H1 (cell line): ENCODE measurements around the gene CASP3. TPM values are rescaled to one million over a fixed set of nuclear protein-coding genes. Genes with fewer than 3 reads are reported as not detected.

ENCODE experiments used
- CTCF ChIA-PET: fragments of 300-600 bp; sonication (Branson Sonifier 250); formaldehyde crosslinking; loops from one replicate; lab custom pipeline; 2021; ENCODE audit not compliant: partially characterized antibody; lab: Charles Lee
- POLR2A ChIA-PET: fragments of 300-600 bp; sonication (Branson Sonifier 250); formaldehyde crosslinking; loops from one replicate; lab custom pipeline; 2021; ENCODE audit warnings: inconsistent platforms; ENCODE audit not compliant: partially characterized antibody; lab: Charles Lee
- DNase-seq, 2 experiments: peaks; one replicate each; pipeline versions ENCODE4 v3.0.0 to v3.0.0-alpha.2; 2010 to 2022; ENCODE audit warnings: low spot score in 2 of 2, low read depth in 1 of 2, mixed read lengths in 1 of 2
- FAIRE-seq: peaks from 2 replicates; lab custom pipeline; 2011; peaks lifted over from hg19 to GRCh38; lab: Jason Lieb, UNC
- H2AFZ ChIP-seq: 2 replicates; pipeline ENCODE4 v1.8.1; 2012; ENCODE audit warnings: low read length, inconsistent platforms
- H2AK5ac ChIP-seq: 2 replicates; pipeline ENCODE4 v1.6.1; 2013; ENCODE audit warnings: low read depth, low read length
- H2BK120ac ChIP-seq: replicated peaks from 2 replicates; pipeline ENCODE3; 2013; ENCODE audit warnings: low read depth, low read length, inconsistent platforms
- H2BK12ac ChIP-seq: 2 replicates; pipeline ENCODE4 v1.6.1; 2013; ENCODE audit warnings: low read depth, low read length
- H2BK15ac ChIP-seq: 2 replicates; pipeline ENCODE4 v1.6.1; 2013; ENCODE audit warnings: low read length
- H2BK20ac ChIP-seq: 2 replicates; pipeline ENCODE4 v1.6.1; 2013; ENCODE audit warnings: low read length
- H2BK5ac ChIP-seq: 2 replicates; pipeline ENCODE4 v1.6.1; 2013; ENCODE audit warnings: low read depth, low read length
- H3K14ac ChIP-seq: 2 replicates; pipeline ENCODE4 v1.6.1; 2013; ENCODE audit warnings: inconsistent platforms; ENCODE audit not compliant: insufficient read length
- H3K18ac ChIP-seq: 2 replicates; pipeline ENCODE4 v1.6.1; 2013; ENCODE audit warnings: low read length; ENCODE audit errors: extremely low read depth
- H3K23ac ChIP-seq: 2 replicates; pipeline ENCODE4 v1.6.1; 2013; ENCODE audit warnings: inconsistent platforms; ENCODE audit not compliant: insufficient read length
- H3K23me2 ChIP-seq: 2 replicates; pipeline ENCODE4 v1.6.1; 2013; ENCODE audit warnings: low read depth, low read length
- H3K27ac ChIP-seq: 2 replicates; pipeline ENCODE4 v1.6.1; 2011; ENCODE audit warnings: low read depth, low read length, inconsistent platforms
- H3K27me3 ChIP-seq, 4 experiments: replicated peaks in 1 of 4; 1 replicate in 1 of 4; 2 replicates in 3 of 4; pipeline versions ENCODE4 v1.6.1 to v1.8.1; 2011 to 2013; ENCODE audit warnings: low read length in 3 of 4, mild to moderate bottlenecking in 3 of 4, inconsistent platforms in 2 of 4, mixed read lengths in 2 of 4, moderate library complexity in 1 of 4; ENCODE audit not compliant: control insufficient read depth in 3 of 4, insufficient read depth in 3 of 4; ENCODE audit errors: extremely low read depth in 1 of 4
- H3K36me3 ChIP-seq, 4 experiments: 2 replicates each; pipeline versions ENCODE4 v1.6.1 to v1.8.1; 2011 to 2013; ENCODE audit warnings: mild to moderate bottlenecking in 4 of 4, low read length in 3 of 4, moderate library complexity in 2 of 4, control low read depth in 1 of 4, inconsistent platforms in 1 of 4; ENCODE audit not compliant: insufficient read depth in 4 of 4, control insufficient read depth in 2 of 4
- H3K4ac ChIP-seq: replicated peaks from 2 replicates; pipeline ENCODE3; 2013; ENCODE audit warnings: low read length, low read depth, mixed read lengths, inconsistent platforms; ENCODE audit not compliant: insufficient read length
- H3K4me1 ChIP-seq, 4 experiments: replicated peaks in 1 of 4; 1 replicate in 1 of 4; 2 replicates in 3 of 4; pipeline versions ENCODE4 v1.6.1 to v1.8.1; 2011 to 2013; ENCODE audit warnings: low read length in 3 of 4, inconsistent platforms in 2 of 4, mixed read lengths in 1 of 4; ENCODE audit not compliant: insufficient read depth in 4 of 4, control insufficient read depth in 3 of 4
- H3K4me2 ChIP-seq, 2 experiments: 2 replicates each; pipeline versions ENCODE4 v1.6.1 to v1.8.1; 2011 to 2013; ENCODE audit warnings: low read depth in 2 of 2, low read length in 2 of 2, control low read depth in 1 of 2, inconsistent platforms in 1 of 2, mild to moderate bottlenecking in 1 of 2; ENCODE audit not compliant: insufficient read depth in 1 of 2
- H3K4me3 ChIP-seq, 4 experiments: fragments of 200-600, 300-600 bp in 1 of 4; sonication (generic), shearing (Covaris generic), sonication (Bioruptor Twin) in 1 of 4; 2 replicates each; pipeline versions ENCODE4 v1.5.1 to v1.8.1; 2011 to 2016; ENCODE audit warnings: low read length in 4 of 4, low read depth in 3 of 4, control low read depth in 2 of 4, inconsistent platforms in 2 of 4, mild to moderate bottlenecking in 2 of 4, mixed read lengths in 1 of 4, moderate library complexity in 1 of 4; ENCODE audit not compliant: insufficient read depth in 2 of 4; ENCODE audit errors: extremely low read depth in 1 of 4
- H3K56ac ChIP-seq: replicated peaks from 2 replicates; pipeline ENCODE3; 2013; ENCODE audit warnings: low read depth, mild to moderate bottlenecking, mixed read lengths, low read length, inconsistent platforms; ENCODE audit not compliant: insufficient read length
- H3K79me1 ChIP-seq: 2 replicates; pipeline ENCODE4 v1.6.1; 2013; ENCODE audit warnings: low read depth, low read length, control low read depth
- H3K79me2 ChIP-seq, 2 experiments: 2 replicates each; pipeline versions ENCODE4 v1.6.1 to v1.8.1; 2012 to 2013; ENCODE audit warnings: low read length in 2 of 2, mild to moderate bottlenecking in 2 of 2, inconsistent platforms in 1 of 2; ENCODE audit not compliant: insufficient read depth in 2 of 2, control insufficient read depth in 1 of 2
- H3K9ac ChIP-seq, 4 experiments: replicated peaks in 1 of 4; 1 replicate in 1 of 4; 2 replicates in 3 of 4; pipeline versions ENCODE4 v1.6.1 to v1.8.1; 2011 to 2013; ENCODE audit warnings: low read depth in 3 of 4, low read length in 3 of 4, control low read depth in 2 of 4, mild to moderate bottlenecking in 2 of 4, moderate library complexity in 2 of 4, inconsistent platforms in 1 of 4; ENCODE audit errors: extremely low read depth in 1 of 4
- H3K9me3 ChIP-seq, 2 experiments: 2 replicates each; pipeline versions ENCODE4 v1.6.1 to v1.8.1; 2012 to 2013; ENCODE audit warnings: mild to moderate bottlenecking in 2 of 2, moderate library complexity in 2 of 2, control low read depth in 1 of 2, inconsistent platforms in 1 of 2, low read depth in 1 of 2, low read length in 1 of 2, mixed read lengths in 1 of 2; ENCODE audit not compliant: insufficient read depth in 2 of 2
- H4K20me1 ChIP-seq, 2 experiments: replicated peaks in 1 of 2; 2 replicates each; pipeline versions ENCODE3 to v1.8.1; 2011 to 2013; ENCODE audit warnings: inconsistent platforms in 2 of 2, low read length in 2 of 2, mild to moderate bottlenecking in 1 of 2; ENCODE audit not compliant: insufficient read depth in 2 of 2, control insufficient read depth in 1 of 2
- H4K5ac ChIP-seq: 2 replicates; pipeline ENCODE4 v1.6.1; 2013; ENCODE audit warnings: low read length, low read depth, mixed read lengths, inconsistent platforms; ENCODE audit not compliant: insufficient read length
- H4K8ac ChIP-seq: 2 replicates; pipeline ENCODE4 v1.8.0; 2013; ENCODE audit warnings: mild to moderate bottlenecking, moderate library complexity, low read length, inconsistent platforms; ENCODE audit not compliant: insufficient read depth; ENCODE audit errors: extremely low read depth
- H4K91ac ChIP-seq: replicated peaks from 2 replicates; pipeline ENCODE3; 2013; ENCODE audit warnings: low read length, mixed read lengths, inconsistent platforms; ENCODE audit not compliant: insufficient read length
- NRF1 ChIP-seq: IDR thresholded peaks from 2 replicates; pipeline ENCODE4 v1.6.1; 2011; ENCODE audit warnings: mild to moderate bottlenecking, low read depth, low read length, improper control_type of control experiment
- WGBS, 2 experiments: shearing (Covaris generic) in 1 of 2; methylation state at CpG; one replicate each; pipeline versions ENCODE4 v1.1.6 to v1.1.7; 2013 to 2015; ENCODE audit warnings: low lambda C conversion rate in 2 of 2, mixed read lengths in 2 of 2, inconsistent platforms in 1 of 2, low coverage in 1 of 2, missing lambda C conversion rate in 1 of 2; ENCODE audit not compliant: insufficient replicate concordance in 2 of 2, insufficient coverage in 1 of 2, insufficient read length in 1 of 2; ENCODE audit errors: extremely low coverage in 1 of 2, missing lambda C conversion rate in 1 of 2; 5-methylcytosine and 5-hydroxymethylcytosine counted together
- polyA plus RNA-seq, 7 experiments: library from polyadenylated mRNA; depleted of rRNA in 3 of 7; stranded (reverse) in 5 of 7; unstranded in 2 of 7; fragments of >200 nt in 5 of 7; fragments of 200-250 nt in 2 of 7; gene quantifications; 1 replicate in 5 of 7; 2 replicates in 1 of 7; 4 replicates in 1 of 7; pipeline versions ENCODE4 v1.2.1 to v1.2.3, GENCODE V29; 2011 to 2013; ENCODE audit warnings: missing spikeins in 2 of 7, mixed read lengths in 2 of 7
- total RNA-seq: library from RNA; stranded (reverse); fragmentation: NEBNext Ultra II Directional; extraction: Animal tissue kit (Norgen Biotek cat#: 25700); gene quantifications from 2 replicates; pipeline ENCODE4 v1.2.1, GENCODE V29; 2021

The CASP3 gene
- total and polyA plus RNA-seq, 2 of the 8 experiments (the other 6 are each of a cell fraction or from before 2014, with no cell fraction given), result 27.8 to 82.5 TPM

GRCh38 chr4:184614509-184614908, 34.7 kb downstream of the CASP3 start:
- CTCF ChIA-PET, result no interaction called here
- Histone ChIP-seq H3K79me1 (no peaks in the 10 kb centered on the region), H4K91ac (no peak overlapping the region), H3K4me1 (peaks cover 3 to 14% (median 8%) of the 10 kb centered on the region in 4 experiments), H3K9me3 (peaks cover 13 to 21% of the 10 kb centered on the region in 2 experiments), H2BK20ac (no peak overlapping the region), H3K23me2 (peaks cover 3% of the 10 kb centered on the region; the same call in 1 of the 2 replicates), H3K14ac (no peak overlapping the region), H3K4me3 (no peak overlapping the region), H4K5ac (no peak overlapping the region), H2BK5ac (no peak overlapping the region), H3K27ac (no peak overlapping the region), H3K36me3 (no peaks in the 10 kb centered on the region), H3K9ac (no peak overlapping the region), H3K18ac (no peak overlapping the region), H3K23ac (no peak overlapping the region), H4K20me1 (no peaks in the 10 kb centered on the region), H4K8ac (no peak overlapping the region), H2AFZ (no peak overlapping the region), H2BK12ac (no peak overlapping the region), H2BK15ac (no peak overlapping the region), H2BK120ac (no peak overlapping the region), H3K79me2 (no peaks in the 10 kb centered on the region), H3K4ac (no peak overlapping the region), H3K4me2 (no peak overlapping the region), H3K27me3 (no peaks in the 10 kb centered on the region), H2AK5ac (no peak overlapping the region), H3K56ac (no peak overlapping the region)
- WGBS, 2 experiments, result 100% methylated on average over 3 of the region's 3 CpGs; no CpG with 5 or more reads in 1 of the 2 experiments
- POLR2A ChIA-PET, result no interaction called here
- no peak for FAIRE-seq
- no peak for DNase-seq
- no peak for TF ChIP-seq NRF1
